ENCODE results near the gene AGK. TPM values are rescaled to one million over a fixed set of nuclear protein-coding genes. Genes with fewer than 3 reads are reported as not detected.
"Not testable (repeated sequence)": the region's sequence is repeated elsewhere in the genome, so short reads cannot be mapped to it uniquely, and the experiment has no call there.

Gene AGK
- total RNA-seq, 1 experiment from 2014 or later = 35.4 TPM

- no peaks in the 10 kb centered on the region for H3K27me3 Mint-ChIP-seq (ENCODE audit: insufficient read depth, unreplicated experiment)
- H3K9me3 Mint-ChIP-seq (ENCODE audit: unreplicated experiment) = peaks cover 17% of the 10 kb centered on the region
- BruUV-seq (replicated peaks) = no TSS peak
- no peak for DNase-seq (ENCODE audit: unreplicated experiment)
- CTCF ChIA-PET = no interaction called here
- intact Hi-C loops (cut with micrococcal nuclease) = no loop called here
- no peak overlapping the region for H3K4me3 Mint-ChIP-seq (ENCODE audit: unreplicated experiment)
- peaks cover 25% of the 10 kb centered on the region for H3K36me3 Mint-ChIP-seq (ENCODE audit: insufficient read depth, unreplicated experiment)
- POLR2A ChIA-PET = no interaction called here
- no peaks in the 10 kb centered on the region for H3K4me1 Mint-ChIP-seq (ENCODE audit: insufficient read depth, unreplicated experiment)
- TF ChIP-seq, protein P1, sequence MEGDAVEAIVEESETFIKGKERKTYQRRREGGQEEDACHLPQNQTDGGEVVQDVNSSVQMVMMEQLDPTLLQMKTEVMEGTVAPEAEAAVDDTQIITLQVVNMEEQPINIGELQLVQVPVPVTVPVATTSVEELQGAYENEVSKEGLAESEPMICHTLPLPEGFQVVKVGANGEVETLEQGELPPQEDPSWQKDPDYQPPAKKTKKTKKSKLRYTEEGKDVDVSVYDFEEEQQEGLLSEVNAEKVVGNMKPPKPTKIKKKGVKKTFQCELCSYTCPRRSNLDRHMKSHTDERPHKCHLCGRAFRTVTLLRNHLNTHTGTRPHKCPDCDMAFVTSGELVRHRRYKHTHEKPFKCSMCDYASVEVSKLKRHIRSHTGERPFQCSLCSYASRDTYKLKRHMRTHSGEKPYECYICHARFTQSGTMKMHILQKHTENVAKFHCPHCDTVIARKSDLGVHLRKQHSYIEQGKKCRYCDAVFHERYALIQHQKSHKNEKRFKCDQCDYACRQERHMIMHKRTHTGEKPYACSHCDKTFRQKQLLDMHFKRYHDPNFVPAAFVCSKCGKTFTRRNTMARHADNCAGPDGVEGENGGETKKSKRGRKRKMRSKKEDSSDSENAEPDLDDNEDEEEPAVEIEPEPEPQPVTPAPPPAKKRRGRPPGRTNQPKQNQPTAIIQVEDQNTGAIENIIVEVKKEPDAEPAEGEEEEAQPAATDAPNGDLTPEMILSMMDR (IDR thresholded peaks at IDR 0.05; ENCODE audit: unreplicated experiment) = no peak
- H3K27ac Mint-ChIP-seq (ENCODE audit: low read depth, unreplicated experiment) = no peak overlapping the region
Observed at GRCh38 chr7:141575654-141576448, 24.6 kb downstream of the AGK start.

DNA sequence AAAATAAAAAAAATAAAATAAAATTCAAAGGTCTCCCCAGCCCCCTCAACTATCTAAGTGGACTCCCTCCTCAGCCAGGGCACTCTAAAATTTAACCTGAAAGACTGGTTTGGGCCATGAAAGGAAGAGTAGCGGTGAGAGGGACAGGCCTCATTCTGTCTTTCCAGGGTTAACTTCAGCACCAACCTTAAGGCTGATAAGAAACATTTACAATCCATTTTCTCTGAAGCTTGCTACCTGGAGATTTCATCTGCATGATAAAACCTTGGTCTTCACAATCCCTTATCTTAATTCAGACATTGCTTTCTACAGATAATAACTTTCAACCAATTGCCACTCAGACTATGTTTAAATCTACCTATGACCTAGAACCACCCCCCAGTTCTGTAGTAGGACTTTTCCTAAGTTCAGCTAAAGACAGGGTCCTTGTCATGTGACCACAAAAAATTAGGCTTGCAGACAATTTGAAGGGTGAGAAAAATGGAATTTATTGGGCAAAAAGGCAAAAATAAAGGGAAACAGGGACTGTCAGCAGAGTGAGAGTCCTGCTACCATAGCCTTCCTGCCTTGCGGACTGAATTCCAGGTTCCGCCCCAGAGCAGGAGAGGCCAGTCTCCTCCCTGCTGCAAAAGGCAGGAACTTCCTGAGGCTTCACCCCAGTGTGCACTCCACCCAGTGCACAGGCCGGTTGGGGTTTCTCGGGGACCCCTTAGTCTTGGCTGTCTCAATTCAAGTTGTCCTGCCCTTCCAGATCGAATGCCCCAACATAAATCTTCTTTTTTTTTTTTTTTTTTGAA, 26.0 kb downstream of the AGK start:
- ChIA-PET CTCF (interaction anchor here (0.6 to 0.7 kb wide), 3 partner anchors 18 to 41 kb away, joined by 3 to 5 read pairs (median 4); no protein-coding TSS in a partner anchor), POLR2A (no interaction called here)
- TF ChIP-seq, protein P1 (IDR thresholded peaks at IDR 0.05; ENCODE audit: unreplicated experiment) = no peak
- no peak for DNase-seq (ENCODE audit: unreplicated experiment)
- Mint-ChIP-seq H3K27ac (ENCODE audit: low read depth, unreplicated experiment) (no peak overlapping the region), H3K9me3 (ENCODE audit: unreplicated experiment) (peaks cover 17% of the 10 kb centered on the region), H3K36me3 (ENCODE audit: insufficient read depth, unreplicated experiment) (peaks cover 25% of the 10 kb centered on the region), H3K27me3 (ENCODE audit: insufficient read depth, unreplicated experiment) (no peaks in the 10 kb centered on the region), H3K4me1 (ENCODE audit: insufficient read depth, unreplicated experiment) (no peaks in the 10 kb centered on the region), H3K4me3 (ENCODE audit: unreplicated experiment) (no peak overlapping the region)
- intact Hi-C loops (cut with micrococcal nuclease) = no loop called here
- no TSS peak for BruUV-seq (replicated peaks)

DNA sequence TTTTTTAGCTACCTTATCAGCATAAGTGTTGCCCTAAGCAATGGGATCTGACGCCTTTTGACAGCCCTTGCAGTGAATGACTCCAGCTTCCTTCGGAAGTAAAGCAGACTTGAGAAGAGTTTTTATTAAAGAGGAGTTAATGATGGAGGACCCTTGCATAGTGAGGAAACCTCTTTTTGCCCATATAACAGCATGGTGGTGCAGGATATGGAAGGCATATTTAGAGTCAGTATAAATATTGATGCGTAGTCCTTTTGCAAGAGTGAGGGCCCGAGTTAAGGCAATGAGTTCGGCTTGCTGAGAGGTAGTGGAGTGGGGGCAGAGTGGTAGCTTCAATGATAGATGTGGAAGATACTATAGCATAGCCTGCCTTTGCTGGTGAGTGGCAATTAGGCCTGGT, 28.7 kb downstream of the AGK start:
- H3K4me1 Mint-ChIP-seq (ENCODE audit: insufficient read depth, unreplicated experiment); DNase-seq (ENCODE audit: unreplicated experiment); H3K27ac Mint-ChIP-seq (ENCODE audit: low read depth, unreplicated experiment); H3K27me3 Mint-ChIP-seq (ENCODE audit: insufficient read depth, unreplicated experiment); intact Hi-C loops (cut with micrococcal nuclease); CTCF ChIA-PET; POLR2A ChIA-PET; BruUV-seq (replicated peaks); H3K4me3 Mint-ChIP-seq (ENCODE audit: unreplicated experiment): not testable (repeated sequence)
- Mint-ChIP-seq H3K9me3 (ENCODE audit: unreplicated experiment) (peaks cover 24% of the 10 kb centered on the region), H3K36me3 (ENCODE audit: insufficient read depth, unreplicated experiment) (peaks cover 17% of the 10 kb centered on the region)

GRCh38 chr7:141582063-141582462, 30.9 kb downstream of the AGK start:
- H3K27me3 Mint-ChIP-seq (ENCODE audit: insufficient read depth, unreplicated experiment); BruUV-seq (replicated peaks); POLR2A ChIA-PET; H3K36me3 Mint-ChIP-seq (ENCODE audit: insufficient read depth, unreplicated experiment); H3K4me3 Mint-ChIP-seq (ENCODE audit: unreplicated experiment); intact Hi-C loops (cut with micrococcal nuclease); H3K27ac Mint-ChIP-seq (ENCODE audit: low read depth, unreplicated experiment); DNase-seq (ENCODE audit: unreplicated experiment): not testable (repeated sequence)
- peaks cover 21% of the 10 kb centered on the region for H3K4me1 Mint-ChIP-seq (ENCODE audit: insufficient read depth, unreplicated experiment)
- H3K9me3 Mint-ChIP-seq (ENCODE audit: unreplicated experiment) = peaks cover 13% of the 10 kb centered on the region
- CTCF ChIA-PET = interaction anchor here (0.6 kb wide), 1 partner anchor 14 kb away, joined by 4 read pairs; no protein-coding TSS in a partner anchor

GRCh38 chr7:141584935-141585334, 33.7 kb downstream of the AGK start:
- BruUV-seq (replicated peaks) = no TSS peak
- peaks cover 24% of the 10 kb centered on the region for H3K4me1 Mint-ChIP-seq (ENCODE audit: insufficient read depth, unreplicated experiment)
- CTCF ChIA-PET = interaction anchor here (0.6 to 0.9 kb wide), 2 partner anchors 12 to 768 kb away, joined by 3 read pairs; no protein-coding TSS in a partner anchor
- DNase-seq (ENCODE audit: unreplicated experiment) = no peak
- peaks cover 13% of the 10 kb centered on the region for H3K9me3 Mint-ChIP-seq (ENCODE audit: unreplicated experiment)
- POLR2A ChIA-PET = no interaction called here
- intact Hi-C loops (cut with micrococcal nuclease) = no loop called here
- H3K27me3 Mint-ChIP-seq (ENCODE audit: insufficient read depth, unreplicated experiment) = no peaks in the 10 kb centered on the region
- TF ChIP-seq, protein P1 (IDR thresholded peaks at IDR 0.05; ENCODE audit: unreplicated experiment) = no peak
- H3K27ac Mint-ChIP-seq (ENCODE audit: low read depth, unreplicated experiment) = peak overlapping the region; percentile 40
- H3K36me3 Mint-ChIP-seq (ENCODE audit: insufficient read depth, unreplicated experiment) = no peaks in the 10 kb centered on the region
- no peak overlapping the region for H3K4me3 Mint-ChIP-seq (ENCODE audit: unreplicated experiment)
